DND-41 (cell line): ENCODE results near the gene DVL1.

Experiments
- ATAC-seq: fragments of 200-7000 bp; cut with Tn5 transposase; 3 replicates; pipeline ENCODE4 v1.9.1; 2021; ENCODE audit warnings: low read depth; ENCODE audit not compliant: insufficient read depth
- DNase-seq: peaks from one replicate; pipeline ENCODE4 v3.0.0-alpha.2; 2020
- H2AFZ ChIP-seq: 2 replicates; pipeline ENCODE4 v1.6.0; 2012; ENCODE audit warnings: low read depth, low read length
- H3K27ac ChIP-seq: 2 replicates; pipeline ENCODE4 v1.5.1; 2012; ENCODE audit warnings: low read length, inconsistent platforms
- H3K27me3 ChIP-seq: fragments of 200-600 bp; sonication (generic); 2 replicates; pipeline ENCODE4 v1.6.0; 2012; ENCODE audit warnings: low read length, mild to moderate bottlenecking, inconsistent platforms; ENCODE audit not compliant: insufficient read depth, poor library complexity
- H3K36me3 ChIP-seq: 2 replicates; pipeline ENCODE4 v1.5.1; 2012; ENCODE audit warnings: low read length, inconsistent platforms; ENCODE audit not compliant: insufficient read depth
- H3K4me1 ChIP-seq: 2 replicates; pipeline ENCODE4 v1.5.1; 2012; ENCODE audit warnings: mild to moderate bottlenecking, low read length; ENCODE audit not compliant: insufficient read depth
- H3K4me2 ChIP-seq: 2 replicates; pipeline ENCODE4 v1.6.0; 2012; ENCODE audit warnings: mild to moderate bottlenecking, moderate library complexity, low read length, inconsistent platforms; ENCODE audit not compliant: insufficient read depth
- H3K4me3 ChIP-seq, 2 experiments: fragments of 200-600 bp in 1 of 2; shearing (Covaris generic) in 1 of 2; 2 replicates each; pipeline ENCODE4 v1.5.1; 2012 to 2016; ENCODE audit warnings: inconsistent platforms in 2 of 2, low read length in 2 of 2, mild to moderate bottlenecking in 2 of 2, low read depth in 1 of 2, moderate library complexity in 1 of 2
- H3K79me2 ChIP-seq: 2 replicates; pipeline ENCODE4 v1.6.0; 2012; ENCODE audit warnings: low read length, inconsistent platforms; ENCODE audit not compliant: insufficient read depth
- H3K9ac ChIP-seq: 2 replicates; pipeline ENCODE4 v1.6.0; 2012; ENCODE audit warnings: low read depth, mild to moderate bottlenecking, inconsistent platforms, low read length, moderate library complexity
- H3K9me3 ChIP-seq: 2 replicates; pipeline ENCODE4 v1.5.1; 2012; ENCODE audit warnings: low read length, moderate library complexity, mild to moderate bottlenecking, inconsistent platforms; ENCODE audit not compliant: insufficient read depth, severe bottlenecking
- H4K20me1 ChIP-seq: 2 replicates; pipeline ENCODE4 v1.6.0; 2012; ENCODE audit warnings: low read length; ENCODE audit not compliant: insufficient read depth
- EZH2 ChIP-seq: IDR thresholded peaks from 3 replicates; pipeline ENCODE4 v1.6.1; 2012; ENCODE audit warnings: borderline replicate concordance, low read depth, mild to moderate bottlenecking, moderate library complexity, low read length, inconsistent platforms; ENCODE audit not compliant: severe bottlenecking
- TF ChIP-seq, protein P1 (sequence below): IDR thresholded peaks from 2 replicates; pipeline ENCODE4 v1.5.1; 2012; ENCODE audit warnings: borderline replicate concordance, low read length, moderate library complexity, mild to moderate bottlenecking; ENCODE audit not compliant: poor library complexity, severe bottlenecking; ENCODE audit errors: extremely low read depth

DVL1 gene

DNA sequence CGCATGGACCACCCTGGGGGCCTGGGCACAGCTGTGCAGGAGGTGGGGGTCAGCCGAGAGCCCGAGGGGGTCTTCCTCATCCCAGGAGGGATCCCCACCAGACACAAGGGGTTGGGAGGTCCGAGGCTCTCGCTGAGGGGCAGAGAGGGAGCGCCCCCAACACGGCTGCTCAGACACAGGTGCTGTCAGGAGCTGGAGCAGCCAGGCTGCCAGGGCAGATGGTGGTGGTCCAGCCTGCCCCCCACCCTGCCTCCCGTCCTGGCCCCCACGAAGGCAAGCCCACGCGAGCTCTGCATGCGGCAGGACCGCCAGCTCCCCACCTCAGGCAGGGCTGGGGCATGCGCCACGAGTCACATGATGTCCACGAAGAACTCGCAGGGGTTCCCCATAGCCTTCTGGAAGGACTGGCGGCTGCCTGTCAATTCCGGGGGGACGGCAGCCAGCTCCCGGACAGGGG, 13.4 kb downstream of the DVL1 start:
- H4K20me1 ChIP-seq: peaks cover 51% of the 10 kb centered on the region

DNA sequence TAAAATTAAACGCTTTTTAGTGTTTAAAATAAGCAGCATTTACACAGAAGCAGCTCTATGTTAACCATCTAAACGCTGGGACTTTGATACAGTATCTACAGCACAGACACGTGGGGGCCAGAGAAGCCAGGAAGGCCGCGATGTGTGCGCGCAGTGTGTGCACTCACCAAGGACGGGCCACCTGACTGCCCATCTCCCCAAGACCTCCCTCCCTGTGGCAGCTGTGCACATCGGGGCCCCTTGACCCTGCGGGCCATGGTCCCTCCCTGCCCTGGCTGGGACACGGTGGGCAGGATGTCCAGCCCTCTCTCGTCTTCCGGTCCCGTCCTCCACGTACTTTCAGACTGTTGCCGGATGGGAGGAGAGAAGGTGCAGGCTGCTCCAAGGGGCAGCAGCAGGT, 13.9 kb downstream of the DVL1 start:
- no peak overlapping the region for H3K27ac ChIP-seq
- H3K9ac ChIP-seq: no peak overlapping the region
- peaks cover 20% of the 10 kb centered on the region for H3K36me3 ChIP-seq
- no peaks in the 10 kb centered on the region for H3K79me2 ChIP-seq
- no peak overlapping the region for H2AFZ ChIP-seq
- peaks cover 48% of the 10 kb centered on the region for H4K20me1 ChIP-seq
- no peak for DNase-seq
- no peaks in the 10 kb centered on the region for H3K4me1 ChIP-seq
- H3K9me3 ChIP-seq: no peaks in the 10 kb centered on the region
- no peak overlapping the region for H3K4me3 ChIP-seq
- no peak for TF ChIP-seq EZH2
- no peak overlapping the region for H3K4me2 ChIP-seq
- no peaks in the 10 kb centered on the region for H3K27me3 ChIP-seq
- ATAC-seq: 0 out of 3 replicates have a peak, but pooled peaks have one; percentile 1

More for the DNA sequence above, 13.4 kb downstream of the DVL1 start:
- Histone ChIP-seq H3K36me3 (peaks cover 25% of the 10 kb centered on the region), H3K27ac (no peak overlapping the region), H3K9me3 (no peaks in the 10 kb centered on the region), H2AFZ (no peak overlapping the region), H3K9ac (no peak overlapping the region), H3K79me2 (no peaks in the 10 kb centered on the region), H3K4me2 (no peak overlapping the region), H3K4me1 (no peaks in the 10 kb centered on the region), H3K4me3 (no peak overlapping the region), H3K27me3 (no peaks in the 10 kb centered on the region)
- ATAC-seq (no peak), DNase-seq (no peak)
- TF ChIP-seq EZH2: no peak
- TF ChIP-seq, protein P1, sequence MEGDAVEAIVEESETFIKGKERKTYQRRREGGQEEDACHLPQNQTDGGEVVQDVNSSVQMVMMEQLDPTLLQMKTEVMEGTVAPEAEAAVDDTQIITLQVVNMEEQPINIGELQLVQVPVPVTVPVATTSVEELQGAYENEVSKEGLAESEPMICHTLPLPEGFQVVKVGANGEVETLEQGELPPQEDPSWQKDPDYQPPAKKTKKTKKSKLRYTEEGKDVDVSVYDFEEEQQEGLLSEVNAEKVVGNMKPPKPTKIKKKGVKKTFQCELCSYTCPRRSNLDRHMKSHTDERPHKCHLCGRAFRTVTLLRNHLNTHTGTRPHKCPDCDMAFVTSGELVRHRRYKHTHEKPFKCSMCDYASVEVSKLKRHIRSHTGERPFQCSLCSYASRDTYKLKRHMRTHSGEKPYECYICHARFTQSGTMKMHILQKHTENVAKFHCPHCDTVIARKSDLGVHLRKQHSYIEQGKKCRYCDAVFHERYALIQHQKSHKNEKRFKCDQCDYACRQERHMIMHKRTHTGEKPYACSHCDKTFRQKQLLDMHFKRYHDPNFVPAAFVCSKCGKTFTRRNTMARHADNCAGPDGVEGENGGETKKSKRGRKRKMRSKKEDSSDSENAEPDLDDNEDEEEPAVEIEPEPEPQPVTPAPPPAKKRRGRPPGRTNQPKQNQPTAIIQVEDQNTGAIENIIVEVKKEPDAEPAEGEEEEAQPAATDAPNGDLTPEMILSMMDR: no peak

DNA sequence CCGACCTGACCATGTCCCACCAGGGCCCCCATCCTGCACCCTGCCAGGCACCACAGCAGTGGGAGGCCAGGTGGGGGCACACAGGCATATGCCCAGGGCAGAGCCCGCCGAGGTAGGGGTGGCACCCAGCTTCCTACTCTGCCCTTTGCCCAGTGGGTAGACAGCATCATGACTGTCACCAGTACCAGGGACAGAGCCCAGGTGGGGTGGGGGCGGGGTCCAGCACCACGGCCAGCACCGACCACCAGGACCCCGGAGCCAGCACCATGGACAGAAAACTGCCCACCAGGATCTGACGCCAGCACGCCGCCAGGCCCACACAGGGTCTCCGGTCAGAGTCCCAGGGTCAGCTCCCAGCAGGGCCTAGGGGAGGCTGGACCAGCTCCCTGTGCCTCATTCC, 14.4 kb downstream of the DVL1 start:
- no peaks in the 10 kb centered on the region for H3K4me1 ChIP-seq
- ATAC-seq: peak; percentile 55
- TF ChIP-seq EZH2: no peak
- TF ChIP-seq, protein P1: no peak
- H3K4me2 ChIP-seq: no peak overlapping the region
- H3K27ac ChIP-seq: no peak overlapping the region
- DNase-seq: peak; percentile 68
- H3K36me3 ChIP-seq: peaks cover 18% of the 10 kb centered on the region
- H3K9me3 ChIP-seq: no peaks in the 10 kb centered on the region
- H3K4me3 ChIP-seq: no peak overlapping the region
- H3K79me2 ChIP-seq: no peaks in the 10 kb centered on the region
- H3K9ac ChIP-seq: no peak overlapping the region
- H2AFZ ChIP-seq: no peak overlapping the region
- H4K20me1 ChIP-seq: peaks cover 52% of the 10 kb centered on the region
- H3K27me3 ChIP-seq: no peaks in the 10 kb centered on the region

DNA sequence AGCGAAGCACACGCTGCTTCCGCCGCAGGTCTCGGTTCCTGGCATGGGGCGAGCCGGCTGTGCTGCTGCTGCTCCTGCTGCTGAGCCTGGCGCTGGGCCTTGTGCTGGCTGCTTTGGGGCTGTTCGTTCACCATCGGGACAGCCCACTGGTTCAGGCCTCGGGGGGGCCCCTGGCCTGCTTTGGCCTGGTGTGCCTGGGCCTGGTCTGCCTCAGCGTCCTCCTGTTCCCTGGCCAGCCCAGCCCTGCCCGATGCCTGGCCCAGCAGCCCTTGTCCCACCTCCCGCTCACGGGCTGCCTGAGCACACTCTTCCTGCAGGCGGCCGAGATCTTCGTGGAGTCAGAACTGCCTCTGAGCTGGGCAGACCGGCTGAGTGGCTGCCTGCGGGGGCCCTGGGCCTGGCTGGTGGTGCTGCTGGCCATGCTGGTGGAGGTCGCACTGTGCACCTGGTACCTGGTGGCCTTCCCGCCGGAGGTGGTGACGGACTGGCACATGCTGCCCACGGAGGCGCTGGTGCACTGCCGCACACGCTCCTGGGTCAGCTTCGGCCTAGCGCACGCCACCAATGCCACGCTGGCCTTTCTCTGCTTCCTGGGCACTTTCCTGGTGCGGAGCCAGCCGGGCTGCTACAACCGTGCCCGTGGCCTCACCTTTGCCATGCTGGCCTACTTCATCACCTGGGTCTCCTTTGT, 15.5 kb downstream of the DVL1 start:
- peaks cover 63% of the 10 kb centered on the region for H4K20me1 ChIP-seq
- TF ChIP-seq, protein P1: no peak
- TF ChIP-seq EZH2: no peak
- H3K9ac ChIP-seq: no peak overlapping the region
- no peaks in the 10 kb centered on the region for H3K27me3 ChIP-seq
- H2AFZ ChIP-seq: no peak overlapping the region
- H3K4me1 ChIP-seq: no peaks in the 10 kb centered on the region
- no peak overlapping the region for H3K4me3 ChIP-seq
- ATAC-seq (no peak), DNase-seq (no peak)
- no peak overlapping the region for H3K27ac ChIP-seq
- no peaks in the 10 kb centered on the region for H3K79me2 ChIP-seq
- peaks cover 12% of the 10 kb centered on the region for H3K36me3 ChIP-seq
- no peak overlapping the region for H3K4me2 ChIP-seq
- no peaks in the 10 kb centered on the region for H3K9me3 ChIP-seq
